ENCODE data around the gene ZNF546.

ZNF546 gene

GRCh38 chr19:39987167-39987566 lies 9.7 kb upstream of the ZNF546 start:
- TF ChIP-seq FOXP2 (optimal IDR thresholded peaks at IDR 0.05; ENCODE audit: borderline replicate concordance, extremely low read depth, extremely low read length, insufficient read depth), result no peak
- no peak for TF ChIP-seq TAF1 (IDR thresholded peaks at IDR 0.05; ENCODE audit: borderline replicate concordance, insufficient read depth, low read length)
- no peak for TF ChIP-seq REST (IDR thresholded peaks at IDR 0.05; ENCODE audit: insufficient read depth in 1 of 2, low read depth in 2 of 2, low read length in 2 of 2)
- no peak for TF ChIP-seq POLR2AphosphoS5 (IDR thresholded peaks at IDR 0.05; ENCODE audit: low read depth, low read length)
- no peak for TF ChIP-seq SIN3A (IDR thresholded peaks at IDR 0.05; ENCODE audit: borderline replicate concordance, insufficient read depth, low read length)

GRCh38 chr19:39987596-39987995 lies 9.3 kb upstream of the ZNF546 start:
- TF ChIP-seq REST (IDR thresholded peaks at IDR 0.05; ENCODE audit: insufficient read depth in 1 of 2, low read depth in 2 of 2, low read length in 2 of 2), result no peak
- no peak for TF ChIP-seq FOXP2 (optimal IDR thresholded peaks at IDR 0.05; ENCODE audit: borderline replicate concordance, extremely low read depth, extremely low read length, insufficient read depth)
- TF ChIP-seq POLR2AphosphoS5 (IDR thresholded peaks at IDR 0.05; ENCODE audit: low read depth, low read length), result no peak
- no peak for TF ChIP-seq TAF1 (IDR thresholded peaks at IDR 0.05; ENCODE audit: borderline replicate concordance, insufficient read depth, low read length)

GRCh38 chr19:39993605-39994004 lies 3.3 kb upstream of the ZNF546 start:
- TF ChIP-seq FOXP2 (optimal IDR thresholded peaks at IDR 0.05; ENCODE audit: borderline replicate concordance, extremely low read depth, extremely low read length, insufficient read depth) (no peak), TAF1 (IDR thresholded peaks at IDR 0.05; ENCODE audit: borderline replicate concordance, insufficient read depth, low read length) (no peak), SIN3A (IDR thresholded peaks at IDR 0.05; ENCODE audit: borderline replicate concordance, insufficient read depth, low read length) (no peak), POLR2AphosphoS5 (IDR thresholded peaks at IDR 0.05; ENCODE audit: low read depth, low read length) (no peak), REST (IDR thresholded peaks at IDR 0.05; ENCODE audit: insufficient read depth in 1 of 2, low read depth in 2 of 2, low read length in 2 of 2) (no peak)

- no peak for TF ChIP-seq POLR2AphosphoS5 (IDR thresholded peaks at IDR 0.05; ENCODE audit: low read depth, low read length)
- TF ChIP-seq REST (IDR thresholded peaks at IDR 0.05; ENCODE audit: insufficient read depth in 1 of 2, low read depth in 2 of 2, low read length in 2 of 2), result no peak
- TF ChIP-seq TAF1 (IDR thresholded peaks at IDR 0.05; ENCODE audit: borderline replicate concordance, insufficient read depth, low read length), result no peak
- no peak for TF ChIP-seq SIN3A (IDR thresholded peaks at IDR 0.05; ENCODE audit: borderline replicate concordance, insufficient read depth, low read length)
- TF ChIP-seq FOXP2 (optimal IDR thresholded peaks at IDR 0.05; ENCODE audit: borderline replicate concordance, extremely low read depth, extremely low read length, insufficient read depth), result no peak
Measured at GRCh38 chr19:39994361-39994760, 2.5 kb upstream of the ZNF546 start.

GRCh38 chr19:39995794-39996193 lies 1.1 kb upstream of the ZNF546 start:
- TF ChIP-seq POLR2AphosphoS5 (IDR thresholded peaks at IDR 0.05; ENCODE audit: low read depth, low read length), result no peak
- TF ChIP-seq REST (IDR thresholded peaks at IDR 0.05; ENCODE audit: insufficient read depth in 1 of 2, low read depth in 2 of 2, low read length in 2 of 2), result no peak
- no peak for TF ChIP-seq TAF1 (IDR thresholded peaks at IDR 0.05; ENCODE audit: borderline replicate concordance, insufficient read depth, low read length)
- no peak for TF ChIP-seq FOXP2 (optimal IDR thresholded peaks at IDR 0.05; ENCODE audit: borderline replicate concordance, extremely low read depth, extremely low read length, insufficient read depth)
- no peak for TF ChIP-seq SIN3A (IDR thresholded peaks at IDR 0.05; ENCODE audit: borderline replicate concordance, insufficient read depth, low read length)

Data from PFSK-1 (cell line).